ENCODE results near the gene MPI.
"Not testable (repeated sequence)": the region's sequence is repeated elsewhere in the genome, so short reads cannot be mapped to it uniquely, and the experiment has no call there.

Gene MPI

GRCh38 chr15:74908635-74909034 is 18.8 kb downstream of the MPI start:
- FAIRE-seq, result no peak
- DNase-seq (ENCODE audit: insufficient read length, low spot score), result no peak
- no peak for TF ChIP-seq CTCF (IDR thresholded peaks at IDR 0.05; ENCODE audit: insufficient read depth, missing control alignments)

- FAIRE-seq (no peak), DNase-seq (ENCODE audit: insufficient read length, low spot score) (no peak)
- TF ChIP-seq CTCF (IDR thresholded peaks at IDR 0.05; ENCODE audit: insufficient read depth, missing control alignments), result no peak
Measured at GRCh38 chr15:74913041-74913440, 23.2 kb downstream of the MPI start.

- DNase-seq (ENCODE audit: insufficient read length, low spot score); FAIRE-seq: not testable (repeated sequence)
Measured at GRCh38 chr15:74913799-74914198, 24.0 kb downstream of the MPI start.

- DNase-seq (ENCODE audit: insufficient read length, low spot score), result no peak
- TF ChIP-seq CTCF (IDR thresholded peaks at IDR 0.05; ENCODE audit: insufficient read depth, missing control alignments), result no peak
- FAIRE-seq, result no peak
Measured at GRCh38 chr15:74917676-74918075, 27.8 kb downstream of the MPI start.

GRCh38 chr15:74920456-74920855 is 30.6 kb downstream of the MPI start:
- DNase-seq (ENCODE audit: insufficient read length, low spot score), result no peak

GRCh38 chr15:74924525-74924924 is 34.7 kb downstream of the MPI start:
- no peak for TF ChIP-seq CTCF (IDR thresholded peaks at IDR 0.05; ENCODE audit: insufficient read depth, missing control alignments)
- FAIRE-seq (no peak), DNase-seq (ENCODE audit: insufficient read length, low spot score) (no peak)

More at GRCh38 chr15:74920456-74920855, 30.6 kb downstream of the MPI start:
- FAIRE-seq, result no peak
- TF ChIP-seq CTCF (IDR thresholded peaks at IDR 0.05; ENCODE audit: insufficient read depth, missing control alignments), result no peak

GRCh38 chr15:74928771-74929198 is 38.9 kb downstream of the MPI start:
- DNase-seq (ENCODE audit: insufficient read length, low spot score) (no peak), FAIRE-seq (no peak)
- no peak for TF ChIP-seq CTCF (IDR thresholded peaks at IDR 0.05; ENCODE audit: insufficient read depth, missing control alignments)

GRCh38 chr15:74933573-74933972 is 43.7 kb downstream of the MPI start:
- DNase-seq (ENCODE audit: insufficient read length, low spot score) (no peak), FAIRE-seq (no peak)
- no peak for TF ChIP-seq CTCF (IDR thresholded peaks at IDR 0.05; ENCODE audit: insufficient read depth, missing control alignments)
